GM12873 (cell line): ENCODE data around the gene SLC28A1.

Experiments used
- TF ChIP-seq, protein P1 (sequence below): IDR thresholded peaks from 2 replicates; pipeline ENCODE4 v1.5.1; 2012; ENCODE audit warnings: low read depth, mild to moderate bottlenecking, moderate library complexity, low read length, control low read depth; ENCODE audit not compliant: insufficient read depth; ENCODE audit errors: missing control alignments

The SLC28A1 gene

DNA sequence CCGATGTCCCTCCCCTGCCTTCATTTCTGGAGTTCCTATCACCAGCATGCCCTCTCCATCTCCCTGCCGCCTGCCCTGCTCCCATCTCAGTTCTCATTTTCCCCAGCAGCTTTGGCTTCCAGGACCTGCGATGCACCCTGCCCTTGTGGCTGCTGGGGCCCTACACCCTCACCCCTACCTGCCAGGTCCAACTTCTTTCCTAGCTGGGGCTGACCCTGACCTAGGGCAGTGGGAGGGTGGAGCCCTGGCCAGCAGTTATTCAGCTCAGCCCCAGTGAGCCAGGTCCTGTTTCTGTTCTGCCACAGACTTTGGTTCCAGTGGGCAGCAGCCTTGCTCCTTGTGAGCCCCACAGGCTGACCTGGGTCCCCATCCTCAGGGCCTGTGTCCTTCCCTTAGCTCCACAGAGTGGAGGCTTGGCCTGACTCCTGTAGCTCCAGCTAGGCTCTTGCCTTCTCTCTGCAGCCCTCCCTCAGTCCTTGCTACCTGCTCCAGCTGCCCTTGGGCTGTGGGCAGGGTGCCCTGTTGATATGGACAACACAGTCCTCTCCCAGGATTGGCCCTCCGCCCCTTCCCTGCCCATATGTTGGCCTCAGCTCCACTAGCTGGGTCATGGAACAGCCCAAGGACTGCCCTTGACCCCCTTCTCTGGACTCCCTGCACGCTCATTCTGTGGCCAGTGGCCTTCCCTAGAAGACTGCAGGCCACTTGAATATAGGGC lies 62.5 kb downstream of the SLC28A1 start:
- TF ChIP-seq, protein P1, sequence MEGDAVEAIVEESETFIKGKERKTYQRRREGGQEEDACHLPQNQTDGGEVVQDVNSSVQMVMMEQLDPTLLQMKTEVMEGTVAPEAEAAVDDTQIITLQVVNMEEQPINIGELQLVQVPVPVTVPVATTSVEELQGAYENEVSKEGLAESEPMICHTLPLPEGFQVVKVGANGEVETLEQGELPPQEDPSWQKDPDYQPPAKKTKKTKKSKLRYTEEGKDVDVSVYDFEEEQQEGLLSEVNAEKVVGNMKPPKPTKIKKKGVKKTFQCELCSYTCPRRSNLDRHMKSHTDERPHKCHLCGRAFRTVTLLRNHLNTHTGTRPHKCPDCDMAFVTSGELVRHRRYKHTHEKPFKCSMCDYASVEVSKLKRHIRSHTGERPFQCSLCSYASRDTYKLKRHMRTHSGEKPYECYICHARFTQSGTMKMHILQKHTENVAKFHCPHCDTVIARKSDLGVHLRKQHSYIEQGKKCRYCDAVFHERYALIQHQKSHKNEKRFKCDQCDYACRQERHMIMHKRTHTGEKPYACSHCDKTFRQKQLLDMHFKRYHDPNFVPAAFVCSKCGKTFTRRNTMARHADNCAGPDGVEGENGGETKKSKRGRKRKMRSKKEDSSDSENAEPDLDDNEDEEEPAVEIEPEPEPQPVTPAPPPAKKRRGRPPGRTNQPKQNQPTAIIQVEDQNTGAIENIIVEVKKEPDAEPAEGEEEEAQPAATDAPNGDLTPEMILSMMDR, result no peak

DNA sequence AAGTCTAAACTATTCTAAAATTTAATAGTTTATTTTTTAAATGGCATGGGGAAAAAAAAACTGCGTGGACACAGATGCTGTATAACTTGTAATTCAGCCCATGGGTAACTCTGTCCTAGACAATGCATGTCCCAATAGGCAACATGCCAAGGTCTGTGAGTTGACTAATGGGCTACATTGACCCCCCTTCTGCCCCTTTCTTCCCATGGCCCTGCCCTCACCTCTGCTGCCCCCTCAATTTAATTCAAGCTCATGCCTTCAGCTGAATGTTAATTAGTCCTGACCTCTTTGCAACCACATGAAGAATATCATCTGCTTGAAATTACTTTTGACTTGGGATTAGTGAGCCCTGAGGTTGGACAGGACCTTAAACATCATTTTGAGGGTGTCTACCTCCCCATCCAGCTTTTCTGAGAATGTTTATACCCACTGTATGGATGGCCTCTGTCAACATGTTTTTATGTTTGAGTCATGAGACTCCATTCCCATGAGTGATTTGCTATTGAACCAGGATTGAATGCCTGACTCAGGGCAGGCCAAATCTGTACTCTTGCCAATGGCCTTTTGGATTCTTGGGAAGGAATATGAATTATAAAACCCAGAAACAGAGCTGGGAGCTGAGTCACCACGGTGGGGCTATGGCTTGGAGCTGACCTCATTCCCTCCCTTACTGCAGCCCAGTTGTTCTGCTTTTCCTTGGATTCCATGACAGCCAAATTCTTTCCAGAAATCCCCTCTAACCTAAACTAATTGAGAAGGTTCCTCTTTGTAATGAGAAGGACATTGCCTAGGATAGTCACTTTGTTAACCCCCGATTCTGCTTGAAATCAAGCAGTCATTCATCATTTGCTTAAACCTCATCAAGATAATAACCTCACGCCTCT lies 63.7 kb downstream of the SLC28A1 start:
- TF ChIP-seq, protein P1, result no peak

DNA sequence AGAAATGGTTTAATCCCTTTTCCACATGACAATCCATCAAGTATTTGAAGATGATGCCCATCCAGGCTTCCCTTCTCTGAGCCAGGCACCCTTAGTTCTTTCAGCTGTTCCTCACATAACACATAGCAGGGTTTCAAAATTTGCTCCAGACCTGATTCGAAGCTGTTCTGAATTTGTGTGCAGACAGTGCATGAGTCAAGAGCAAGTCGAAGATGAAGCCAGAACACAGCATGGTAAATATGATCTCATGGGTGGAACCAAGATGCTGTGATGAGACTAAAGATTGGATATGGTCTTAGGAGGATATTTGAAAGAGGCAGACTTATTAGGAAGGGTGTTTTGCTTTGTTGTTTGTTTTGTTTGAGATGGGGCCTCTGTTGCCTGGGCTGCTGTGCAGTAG lies 64.6 kb downstream of the SLC28A1 start:
- TF ChIP-seq, protein P1, result no peak

DNA sequence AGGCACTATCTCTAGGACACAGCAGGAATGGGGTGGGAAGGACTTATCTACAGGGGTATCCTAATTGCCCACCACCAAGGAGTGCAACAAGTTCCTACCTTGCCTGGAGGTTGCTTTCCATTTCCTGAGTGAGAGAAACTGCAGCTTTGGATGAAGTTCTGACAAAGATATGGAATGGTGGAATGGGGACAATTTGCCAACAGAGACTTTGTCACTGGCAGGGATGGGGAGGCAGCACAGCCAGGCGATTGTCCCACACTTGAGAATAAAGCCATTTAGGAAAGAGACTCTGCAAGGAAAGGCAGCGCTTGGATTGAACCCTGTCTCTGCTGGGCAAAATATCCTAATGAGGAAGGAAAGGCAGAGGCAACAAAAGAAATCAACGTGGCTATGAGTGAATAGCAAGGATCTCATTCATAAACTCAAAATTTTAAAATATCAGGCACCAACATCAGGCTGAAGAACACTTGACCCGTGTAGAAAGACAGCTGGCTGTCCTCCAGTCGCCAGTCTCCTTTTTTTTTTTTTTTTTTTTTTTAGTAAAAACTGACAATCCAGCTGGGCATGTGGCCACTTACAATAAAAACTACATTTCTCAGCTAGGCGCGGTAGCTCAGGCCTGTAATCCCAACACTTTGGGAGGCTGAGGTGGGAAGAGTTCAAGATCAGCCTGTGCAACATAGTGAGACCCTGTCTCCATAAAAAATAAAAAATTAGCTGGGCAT lies 65.5 kb downstream of the SLC28A1 start:
- TF ChIP-seq, protein P1, result no peak

DNA sequence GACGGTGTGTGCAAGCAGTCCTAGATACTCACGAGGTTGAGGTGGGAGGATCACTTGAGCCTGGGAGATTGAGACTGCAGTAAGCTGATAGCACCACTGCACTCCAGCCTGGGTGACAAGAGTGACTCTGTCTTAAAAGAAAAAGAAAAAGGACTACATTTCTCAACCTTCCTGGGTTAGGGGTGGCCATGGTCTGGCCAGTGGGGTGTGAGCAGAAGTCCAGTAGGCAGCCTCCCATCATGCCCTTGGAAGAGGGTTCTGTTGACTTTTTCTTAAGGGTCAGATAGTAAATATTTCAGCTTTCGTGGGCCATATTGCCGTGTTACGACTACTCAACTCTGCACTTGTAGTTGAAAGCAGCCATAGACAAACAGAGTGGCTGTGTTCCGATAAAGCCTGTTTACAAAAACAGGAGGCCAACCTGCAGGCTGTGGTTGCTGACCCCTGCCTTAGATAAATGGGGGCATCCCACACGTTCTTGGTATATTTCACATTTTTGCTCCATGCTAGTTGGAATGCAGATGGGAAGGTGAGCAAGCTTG lies 66.2 kb downstream of the SLC28A1 start:
- TF ChIP-seq, protein P1, result no peak

DNA sequence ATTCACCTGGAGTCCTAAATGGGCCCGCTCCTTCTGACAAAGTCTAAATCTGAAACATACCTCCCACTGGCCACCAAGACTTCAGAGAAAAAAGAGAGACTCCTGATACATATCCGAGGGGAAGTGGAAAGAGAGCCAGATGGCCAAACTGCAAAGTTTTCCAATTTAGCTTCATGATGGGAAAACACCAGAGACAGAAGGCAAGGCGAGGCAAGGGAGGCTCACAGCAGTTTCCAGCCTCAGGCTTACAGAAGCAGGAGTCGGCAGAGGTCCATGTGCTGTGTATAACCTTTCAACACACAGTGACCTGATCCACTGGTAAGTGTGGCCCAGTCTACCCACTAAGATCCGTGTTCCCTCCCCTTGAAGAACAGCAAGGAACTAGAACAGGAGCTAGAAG lies 67.3 kb downstream of the SLC28A1 start:
- TF ChIP-seq, protein P1, result no peak
